ENCODE results near the gene NOS2. TPM values are rescaled to one million over a fixed set of nuclear protein-coding genes. Genes with fewer than 3 reads are reported as not detected.

Gene NOS2
- polyA plus RNA-seq, 1 donor, result 1.3 TPM

Other genes starting within 250 kb of the NOS2 start
- gene LGALS9, start 169.3 kb downstream of the NOS2 start, polyA plus RNA-seq, result 30.0 TPM
- 13.2 TPM for gene LYRM9, start 92.8 kb upstream of the NOS2 start, polyA plus RNA-seq
- 13.9 TPM for gene NLK, start 242.1 kb upstream of the NOS2 start, polyA plus RNA-seq